WTC11 (cell line): ENCODE results near the gene FRMD4A. TPM values are rescaled to one million over a fixed set of nuclear protein-coding genes. Genes with fewer than 3 reads are reported as not detected.

Source experiments
- ATAC-seq: fragments of 200-7000 bp; cut with Tn5 transposase; 2 replicates; pipeline ENCODE4 v1.10.0; 2021; ENCODE audit warnings: mild to moderate bottlenecking, moderate library complexity
- CTCF ChIA-PET: fragments of 300-600 bp; sonication (Branson Sonifier 250); formaldehyde crosslinking; loops from one replicate; lab custom pipeline; 2021; ENCODE audit warnings: antibody characterized with exemption; lab: Charles Lee
- POLR2A ChIA-PET: fragments of 350-600 bp; sonication (Branson Sonifier 250); formaldehyde crosslinking; loops from one replicate; lab custom pipeline; 2021; ENCODE audit warnings: antibody characterized with exemption; lab: Charles Lee
- DNase-seq: peaks from one replicate; pipeline ENCODE4 v3.0.0; 2021; ENCODE audit warnings: low spot score
- H3K27ac Mint-ChIP-seq: 2 replicates; pipeline ENCODE4 v1.8.0; 2021; ENCODE audit warnings: mixed read lengths
- H3K27me3 Mint-ChIP-seq: 2 replicates; pipeline ENCODE4 v1.8.0; 2021; ENCODE audit warnings: low read depth, mild to moderate bottlenecking, moderate library complexity, mixed read lengths
- H3K36me3 Mint-ChIP-seq: 2 replicates; pipeline ENCODE4 v1.8.0; 2021; ENCODE audit warnings: mixed read lengths
- H3K4me1 Mint-ChIP-seq: 2 replicates; pipeline ENCODE4 v1.8.0; 2022; ENCODE audit warnings: mixed read lengths
- H3K4me3 Mint-ChIP-seq: 2 replicates; pipeline ENCODE4 v1.8.0; 2021; ENCODE audit warnings: mild to moderate bottlenecking, moderate library complexity, mixed read lengths
- H3K9me3 Mint-ChIP-seq: 2 replicates; pipeline ENCODE4 v1.8.0; 2021; ENCODE audit warnings: mixed read lengths
- CBFB ChIP-seq: sonication (generic); formaldehyde crosslinking; IDR thresholded peaks from 2 replicates; pipeline ENCODE4 v1.8.1; 2022; ENCODE audit warnings: mild to moderate bottlenecking, low read depth, missing genetic modification reagents
- EMX1 ChIP-seq: fragments of 250-450 bp; sonication (Bioruptor Pico); IDR thresholded peaks from 2 replicates; pipeline ENCODE4 v1.8.0; 2021; ENCODE audit warnings: mild to moderate bottlenecking
- ETV6 ChIP-seq: sonication (generic); formaldehyde crosslinking; IDR thresholded peaks from 2 replicates; pipeline ENCODE4 v1.8.1; 2022; ENCODE audit warnings: mild to moderate bottlenecking, missing genetic modification reagents
- HMGA2 ChIP-seq: fragments of 250-450 bp; sonication (Bioruptor Pico); IDR thresholded peaks from 2 replicates; pipeline ENCODE4 v1.4.0; 2021; ENCODE audit warnings: mild to moderate bottlenecking, moderate library complexity
- IRF2 ChIP-seq: sonication (generic); formaldehyde crosslinking; IDR thresholded peaks from 2 replicates; pipeline ENCODE4 v1.8.0; 2022; ENCODE audit warnings: low read depth, missing genetic modification reagents, borderline replicate concordance
- STAT6 ChIP-seq: sonication (generic); formaldehyde crosslinking; conservative IDR thresholded peaks from 2 replicates; pipeline ENCODE4 v1.8.1; 2023; ENCODE audit warnings: mild to moderate bottlenecking, low read depth, missing genetic modification reagents, moderate library complexity
- TEAD1 ChIP-seq: sonication (generic); formaldehyde crosslinking; IDR thresholded peaks from 2 replicates; pipeline ENCODE4 v1.8.0; 2022; ENCODE audit warnings: mild to moderate bottlenecking, missing genetic modification reagents
- ZNF121 ChIP-seq: sonication (generic); formaldehyde crosslinking; IDR thresholded peaks from 2 replicates; pipeline ENCODE4 v1.8.0; 2023; ENCODE audit warnings: missing genetic modification reagents
- ZNF232 ChIP-seq: sonication (generic); formaldehyde crosslinking; IDR thresholded peaks from 2 replicates; pipeline ENCODE4 v1.8.0; 2022; ENCODE audit warnings: mild to moderate bottlenecking, missing genetic modification reagents
- ZNF671 ChIP-seq: fragments of 250-450 bp; sonication (Bioruptor Pico); IDR thresholded peaks from 2 replicates; pipeline ENCODE4 v1.8.0; 2021; ENCODE audit warnings: mild to moderate bottlenecking
- total RNA-seq: library from RNA; stranded (reverse); gene quantifications from 3 replicates; pipeline ENCODE4 v1.2.3, GENCODE V29; 2021
- TF ChIP-seq, protein P1 (sequence below): sonication (generic); formaldehyde crosslinking; IDR thresholded peaks from 2 replicates; pipeline ENCODE4 v1.8.1; 2023; ENCODE audit warnings: mild to moderate bottlenecking, missing genetic modification reagents
- TF ChIP-seq, protein P2 (sequence below): fragments of 250-450 bp; sonication (Bioruptor Pico); IDR thresholded peaks from 2 replicates; pipeline ENCODE4 v1.9.0; 2021; ENCODE audit warnings: mild to moderate bottlenecking, borderline replicate concordance
- TF ChIP-seq, protein P3 (sequence below): fragments of 250-450 bp; sonication (Bioruptor Pico); IDR thresholded peaks from 2 replicates; pipeline ENCODE4 v1.9.0; 2021; ENCODE audit warnings: moderate library complexity, mild to moderate bottlenecking, inconsistent platforms, borderline replicate concordance

The FRMD4A gene
- total RNA-seq, 1 experiment from 2014 or later: 35.5 TPM

GRCh38 chr10:13707156-13707881 is 623.4 kb downstream of the FRMD4A start:
- peak; percentile 72 for ATAC-seq
- peak overlapping the region; percentile 25 for H3K27ac Mint-ChIP-seq
- peak; percentile 70 for DNase-seq
- no peaks in the 10 kb centered on the region for H3K9me3 Mint-ChIP-seq
- H3K4me3 Mint-ChIP-seq: peak overlapping the region; percentile 69
- H3K27me3 Mint-ChIP-seq: no peaks in the 10 kb centered on the region
- no peaks in the 10 kb centered on the region for H3K36me3 Mint-ChIP-seq
- ChIA-PET CTCF (interaction anchor here (0.6 to 4.7 kb wide), 6 partner anchors 11 to 267 kb away, joined by 3 to 16 read pairs (median 4); no protein-coding TSS in a partner anchor), POLR2A (no interaction called here)
- TF ChIP-seq IRF2 (CRISPR knock-in tag) (no peak), HMGA2 (CRISPR knock-in tag) (no peak), TEAD1 (CRISPR knock-in tag) (no peak), ZNF232 (no peak), ETV6 (CRISPR knock-in tag) (0 out of 2 replicates have a peak, but pooled peaks have one; percentile 55), ZNF121 (CRISPR knock-in tag) (0 out of 2 replicates have a peak, but pooled peaks have one; percentile 13), EMX1 (no peak)
- TF ChIP-seq, protein P1, sequence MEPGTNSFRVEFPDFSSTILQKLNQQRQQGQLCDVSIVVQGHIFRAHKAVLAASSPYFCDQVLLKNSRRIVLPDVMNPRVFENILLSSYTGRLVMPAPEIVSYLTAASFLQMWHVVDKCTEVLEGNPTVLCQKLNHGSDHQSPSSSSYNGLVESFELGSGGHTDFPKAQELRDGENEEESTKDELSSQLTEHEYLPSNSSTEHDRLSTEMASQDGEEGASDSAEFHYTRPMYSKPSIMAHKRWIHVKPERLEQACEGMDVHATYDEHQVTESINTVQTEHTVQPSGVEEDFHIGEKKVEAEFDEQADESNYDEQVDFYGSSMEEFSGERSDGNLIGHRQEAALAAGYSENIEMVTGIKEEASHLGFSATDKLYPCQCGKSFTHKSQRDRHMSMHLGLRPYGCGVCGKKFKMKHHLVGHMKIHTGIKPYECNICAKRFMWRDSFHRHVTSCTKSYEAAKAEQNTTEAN: peak; percentile 86
- H3K4me1 Mint-ChIP-seq: peaks cover 95% of the 10 kb centered on the region

GRCh38 chr10:13706604-13707003 is 624.1 kb downstream of the FRMD4A start:
- POLR2A ChIA-PET: no interaction called here
- Mint-ChIP-seq H3K4me1 (peaks cover 93% of the 10 kb centered on the region), H3K4me3 (peak overlapping the region; percentile 69), H3K27me3 (no peaks in the 10 kb centered on the region), H3K9me3 (no peaks in the 10 kb centered on the region), H3K36me3 (no peaks in the 10 kb centered on the region), H3K27ac (peak overlapping the region; percentile 25)
- TF ChIP-seq ZNF671: no peak
- TF ChIP-seq, protein P2, sequence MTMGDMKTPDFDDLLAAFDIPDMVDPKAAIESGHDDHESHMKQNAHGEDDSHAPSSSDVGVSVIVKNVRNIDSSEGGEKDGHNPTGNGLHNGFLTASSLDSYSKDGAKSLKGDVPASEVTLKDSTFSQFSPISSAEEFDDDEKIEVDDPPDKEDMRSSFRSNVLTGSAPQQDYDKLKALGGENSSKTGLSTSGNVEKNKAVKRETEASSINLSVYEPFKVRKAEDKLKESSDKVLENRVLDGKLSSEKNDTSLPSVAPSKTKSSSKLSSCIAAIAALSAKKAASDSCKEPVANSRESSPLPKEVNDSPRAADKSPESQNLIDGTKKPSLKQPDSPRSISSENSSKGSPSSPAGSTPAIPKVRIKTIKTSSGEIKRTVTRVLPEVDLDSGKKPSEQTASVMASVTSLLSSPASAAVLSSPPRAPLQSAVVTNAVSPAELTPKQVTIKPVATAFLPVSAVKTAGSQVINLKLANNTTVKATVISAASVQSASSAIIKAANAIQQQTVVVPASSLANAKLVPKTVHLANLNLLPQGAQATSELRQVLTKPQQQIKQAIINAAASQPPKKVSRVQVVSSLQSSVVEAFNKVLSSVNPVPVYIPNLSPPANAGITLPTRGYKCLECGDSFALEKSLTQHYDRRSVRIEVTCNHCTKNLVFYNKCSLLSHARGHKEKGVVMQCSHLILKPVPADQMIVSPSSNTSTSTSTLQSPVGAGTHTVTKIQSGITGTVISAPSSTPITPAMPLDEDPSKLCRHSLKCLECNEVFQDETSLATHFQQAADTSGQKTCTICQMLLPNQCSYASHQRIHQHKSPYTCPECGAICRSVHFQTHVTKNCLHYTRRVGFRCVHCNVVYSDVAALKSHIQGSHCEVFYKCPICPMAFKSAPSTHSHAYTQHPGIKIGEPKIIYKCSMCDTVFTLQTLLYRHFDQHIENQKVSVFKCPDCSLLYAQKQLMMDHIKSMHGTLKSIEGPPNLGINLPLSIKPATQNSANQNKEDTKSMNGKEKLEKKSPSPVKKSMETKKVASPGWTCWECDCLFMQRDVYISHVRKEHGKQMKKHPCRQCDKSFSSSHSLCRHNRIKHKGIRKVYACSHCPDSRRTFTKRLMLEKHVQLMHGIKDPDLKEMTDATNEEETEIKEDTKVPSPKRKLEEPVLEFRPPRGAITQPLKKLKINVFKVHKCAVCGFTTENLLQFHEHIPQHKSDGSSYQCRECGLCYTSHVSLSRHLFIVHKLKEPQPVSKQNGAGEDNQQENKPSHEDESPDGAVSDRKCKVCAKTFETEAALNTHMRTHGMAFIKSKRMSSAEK (CRISPR knock-in tag): no peak
- TF ChIP-seq IRF2 (CRISPR knock-in tag): no peak
- TF ChIP-seq, protein P3, sequence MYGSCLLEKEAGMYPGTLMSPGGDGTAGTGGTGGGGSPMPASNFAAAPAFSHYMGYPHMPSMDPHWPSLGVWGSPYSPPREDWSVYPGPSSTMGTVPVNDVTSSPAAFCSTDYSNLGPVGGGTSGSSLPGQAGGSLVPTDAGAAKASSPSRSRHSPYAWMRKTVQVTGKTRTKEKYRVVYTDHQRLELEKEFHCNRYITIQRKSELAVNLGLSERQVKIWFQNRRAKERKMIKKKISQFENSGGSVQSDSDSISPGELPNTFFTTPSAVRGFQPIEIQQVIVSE: no peak
- TF ChIP-seq CBFB (CRISPR knock-in tag): no peak
- no peak for ATAC-seq
- no peak for DNase-seq
- CTCF ChIA-PET: interaction anchor here (1.2 to 4.7 kb wide), 3 partner anchors 12 to 266 kb away, joined by 3 to 16 read pairs (median 3); no protein-coding TSS in a partner anchor

DNA sequence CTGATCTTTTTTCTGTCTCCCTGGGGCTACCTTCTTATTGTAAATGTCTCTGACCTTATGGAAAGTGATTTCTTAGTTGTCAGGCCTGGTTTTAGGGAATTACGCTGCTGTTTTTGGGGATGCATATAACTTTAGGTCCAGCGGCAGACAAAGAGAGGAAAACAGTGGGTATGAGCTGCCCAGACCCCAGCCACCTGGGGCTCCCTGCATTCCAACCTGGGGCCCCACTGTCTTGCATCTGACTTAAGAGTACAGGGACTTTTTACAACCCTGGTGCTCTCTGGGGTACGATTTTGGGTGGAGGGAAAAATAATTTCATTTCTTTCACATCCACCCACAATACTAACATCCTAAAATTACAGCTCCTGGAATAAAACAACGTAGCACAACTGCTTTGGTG is 624.5 kb downstream of the FRMD4A start:
- POLR2A ChIA-PET: no interaction called here
- TF ChIP-seq STAT6: no peak
- DNase-seq (no peak), ATAC-seq (peak; percentile 13; the same call in 1 of the 2 replicates)
- peak overlapping the region; percentile 69 for H3K4me3 Mint-ChIP-seq
- H3K4me1 Mint-ChIP-seq: peaks cover 91% of the 10 kb centered on the region
- H3K9me3 Mint-ChIP-seq: no peaks in the 10 kb centered on the region
- H3K36me3 Mint-ChIP-seq: peaks cover 2% of the 10 kb centered on the region
- CTCF ChIA-PET: interaction anchor here (1.2 to 4.7 kb wide), 2 partner anchors 13 to 169 kb away, joined by 3 to 16 read pairs; no protein-coding TSS in a partner anchor
- peak overlapping the region; percentile 69 for H3K27ac Mint-ChIP-seq
- H3K27me3 Mint-ChIP-seq: no peaks in the 10 kb centered on the region
